ENCODE measurements around the gene SLC4A11.

- TF ChIP-seq, protein P1, sequence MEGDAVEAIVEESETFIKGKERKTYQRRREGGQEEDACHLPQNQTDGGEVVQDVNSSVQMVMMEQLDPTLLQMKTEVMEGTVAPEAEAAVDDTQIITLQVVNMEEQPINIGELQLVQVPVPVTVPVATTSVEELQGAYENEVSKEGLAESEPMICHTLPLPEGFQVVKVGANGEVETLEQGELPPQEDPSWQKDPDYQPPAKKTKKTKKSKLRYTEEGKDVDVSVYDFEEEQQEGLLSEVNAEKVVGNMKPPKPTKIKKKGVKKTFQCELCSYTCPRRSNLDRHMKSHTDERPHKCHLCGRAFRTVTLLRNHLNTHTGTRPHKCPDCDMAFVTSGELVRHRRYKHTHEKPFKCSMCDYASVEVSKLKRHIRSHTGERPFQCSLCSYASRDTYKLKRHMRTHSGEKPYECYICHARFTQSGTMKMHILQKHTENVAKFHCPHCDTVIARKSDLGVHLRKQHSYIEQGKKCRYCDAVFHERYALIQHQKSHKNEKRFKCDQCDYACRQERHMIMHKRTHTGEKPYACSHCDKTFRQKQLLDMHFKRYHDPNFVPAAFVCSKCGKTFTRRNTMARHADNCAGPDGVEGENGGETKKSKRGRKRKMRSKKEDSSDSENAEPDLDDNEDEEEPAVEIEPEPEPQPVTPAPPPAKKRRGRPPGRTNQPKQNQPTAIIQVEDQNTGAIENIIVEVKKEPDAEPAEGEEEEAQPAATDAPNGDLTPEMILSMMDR (conservative IDR thresholded peaks at IDR 0.05 in 1 of 2, IDR thresholded peaks at IDR 0.05 in 1 of 2; ENCODE audit: extremely low read depth in 1 of 2, insufficient read depth in 1 of 2, low read depth in 1 of 2, low read length in 2 of 2), result no peak
- TF ChIP-seq EZH2 (IDR thresholded peaks at IDR 0.05; ENCODE audit: borderline replicate concordance, low read length), result no peak
Measured at GRCh38 chr20:3204124-3204794, 34.7 kb downstream of the SLC4A11 start, which contains the start of gene DDRGK1.
